GF-D8 (cell line): ENCODE measurements around the gene MYOM1.
A peak's percentile ranks its signal among the peaks of the same experiment; 100 is the strongest.
"Not testable (repeated sequence)": the region's sequence is repeated elsewhere in the genome, so short reads cannot be mapped to it uniquely, and the experiment has no call there.

Source experiments
- DNase-seq: peaks from one replicate; lab custom pipeline; 2025; lab: John Stamatoyannopoulos, UW

Gene MYOM1

GRCh38 chr18:3248658-3249359 is 29.0 kb upstream of the MYOM1 start:
- DNase-seq: peak; percentile 37

- DNase-seq: peak; percentile 59
Measured at GRCh38 chr18:3248062-3248657, 28.4 kb upstream of the MYOM1 start.

GRCh38 chr18:3247240-3248061 is 27.7 kb upstream of the MYOM1 start, which contains the start of gene MYL12A:
MYL12A (plus strand) TSS chr18:3247801; CDS start chr18:3253248, 5,447 bp downstream.
- peak; percentile 99 for DNase-seq

- no peak for DNase-seq
Measured at GRCh38 chr18:3246635-3247239, 27.0 kb upstream of the MYOM1 start.

GRCh38 chr18:3245853-3246634 is 26.3 kb upstream of the MYOM1 start:
- DNase-seq: peak; percentile 84

- DNase-seq: no peak
Measured at GRCh38 chr18:3245185-3245564, 25.4 kb upstream of the MYOM1 start.

GRCh38 chr18:3238742-3239141 is 19.0 kb upstream of the MYOM1 start:
- no peak for DNase-seq

- no peak for DNase-seq
Measured at GRCh38 chr18:3236470-3236869, 16.7 kb upstream of the MYOM1 start.

GRCh38 chr18:3235846-3236245 is 16.1 kb upstream of the MYOM1 start:
- no peak for DNase-seq

- no peak for DNase-seq
Measured at GRCh38 chr18:3234457-3234856, 14.7 kb upstream of the MYOM1 start.

GRCh38 chr18:3233433-3234168 is 13.8 kb upstream of the MYOM1 start:
- no peak for DNase-seq

GRCh38 chr18:3233004-3233403 is 13.2 kb upstream of the MYOM1 start:
- no peak for DNase-seq

GRCh38 chr18:3230401-3231334 is 10.9 kb upstream of the MYOM1 start:
- no peak for DNase-seq

- no peak for DNase-seq
Measured at GRCh38 chr18:3226048-3226447, 6.3 kb upstream of the MYOM1 start.

GRCh38 chr18:3225588-3225987 is 5.8 kb upstream of the MYOM1 start:
- no peak for DNase-seq

- DNase-seq: no peak
Measured at GRCh38 chr18:3224223-3224622, 4.5 kb upstream of the MYOM1 start.

- DNase-seq: no peak
Measured at GRCh38 chr18:3223356-3223755, 3.6 kb upstream of the MYOM1 start.

GRCh38 chr18:3221496-3221895 is 1.7 kb upstream of the MYOM1 start:
- DNase-seq: no peak

- DNase-seq: not testable (repeated sequence)
Measured at GRCh38 chr18:3220868-3221267, 1.1 kb upstream of the MYOM1 start.

GRCh38 chr18:3219241-3219630 is 532 bp downstream of the MYOM1 start:
- no peak for DNase-seq
